ENCODE data around the gene ITPKB.

- TF ChIP-seq CTCF (IDR thresholded peaks at IDR 0.05; ENCODE audit: low read length) (no peak), EZH2phosphoT487 (IDR thresholded peaks at IDR 0.05; ENCODE audit: low read length) (no peak)
Measured at GRCh38 chr1:226586116-226586515, 153.0 kb downstream of the ITPKB start.

Data from MM.1S (cell line).